GM04504 (cell line): ENCODE data around the gene RPP25L.

Source experiments
- DNase-seq: peaks from one replicate; pipeline ENCODE4 v3.0.0-alpha.2; 2012; ENCODE audit warnings: low read depth

RPP25L gene

GRCh38 chr9:34611251-34611810, 566 bp downstream of the RPP25L start:
- DNase-seq, result no peak

- no peak for DNase-seq
Measured at GRCh38 chr9:34610434-34611206, 1.3 kb downstream of the RPP25L start.

- DNase-seq, result no peak
Measured at GRCh38 chr9:34607331-34607730, 4.6 kb downstream of the RPP25L start.

GRCh38 chr9:34606905-34607304, 5.0 kb downstream of the RPP25L start:
- no peak for DNase-seq

- no peak for DNase-seq
Measured at GRCh38 chr9:34606190-34606589, 5.7 kb downstream of the RPP25L start.

GRCh38 chr9:34603610-34604231, 8.2 kb downstream of the RPP25L start:
- DNase-seq, result no peak

- no peak for DNase-seq
Measured at GRCh38 chr9:34601937-34602573, 9.8 kb downstream of the RPP25L start.

- DNase-seq, result no peak
Measured at GRCh38 chr9:34600908-34601307, 11.0 kb downstream of the RPP25L start.

GRCh38 chr9:34599546-34599945, 12.4 kb downstream of the RPP25L start:
- DNase-seq, result no peak

GRCh38 chr9:34594177-34594576, 17.7 kb downstream of the RPP25L start:
- no peak for DNase-seq

- no peak for DNase-seq
Measured at GRCh38 chr9:34592895-34593601, 18.8 kb downstream of the RPP25L start.

- DNase-seq, result no peak
Measured at GRCh38 chr9:34591917-34592866, 19.7 kb downstream of the RPP25L start.

GRCh38 chr9:34591248-34591916, 20.5 kb downstream of the RPP25L start:
- DNase-seq, result peak; percentile 33

- DNase-seq, result no peak
Measured at GRCh38 chr9:34590381-34591247, 21.3 kb downstream of the RPP25L start.

GRCh38 chr9:34589636-34590380, 22.1 kb downstream of the RPP25L start, which contains the start of gene CNTFR:
TSS of gene CNTFR (minus strand) at chr9:34589724. CDS start at chr9:34568981, 20,743 bp downstream.
- DNase-seq, result no peak

GRCh38 chr9:34588671-34589635, 22.9 kb downstream of the RPP25L start:
- no peak for DNase-seq

- no peak for DNase-seq
Measured at GRCh38 chr9:34587271-34587670, 24.6 kb downstream of the RPP25L start.
